GM18520 (cell line): Measurements from ENCODE around the gene CYP4Z1.
"Not testable (repeated sequence)": the region's sequence is repeated elsewhere in the genome, so short reads cannot be mapped to it uniquely, and the experiment has no call there.

Source experiments
- ATAC-seq: cut with Tn5 transposase; IDR thresholded peaks from one replicate; pipeline ENCODE4 v1.9.1; 2021; ENCODE audit not compliant: unreplicated experiment

The CYP4Z1 gene

GRCh38 chr1:47067097-47067594 is at the start of gene CYP4Z1:
CYP4Z1 (plus strand) TSS chr1:47067231; CDS start chr1:47067491, 260 bp downstream.
- no peak for ATAC-seq

- no peak for ATAC-seq
Observed at GRCh38 chr1:47021070-47021469, 46.0 kb upstream of the CYP4Z1 start.

- ATAC-seq = no peak
Observed at GRCh38 chr1:47023268-47024140, 43.5 kb upstream of the CYP4Z1 start, which contains the start of gene CYP4X1. CYP4X1 (plus strand) TSS chr1:47023669; CDS start chr1:47023818, 149 bp downstream.

- no peak for ATAC-seq
Observed at GRCh38 chr1:47024141-47024801, 42.8 kb upstream of the CYP4Z1 start.

GRCh38 chr1:47030170-47030805 is 36.7 kb upstream of the CYP4Z1 start:
- no peak for ATAC-seq

- no peak for ATAC-seq
Observed at GRCh38 chr1:47031059-47031458, 36.0 kb upstream of the CYP4Z1 start.

- no peak for ATAC-seq
Observed at GRCh38 chr1:47031585-47031984, 35.4 kb upstream of the CYP4Z1 start.

- ATAC-seq = no peak
Observed at GRCh38 chr1:47036764-47037163, 30.3 kb upstream of the CYP4Z1 start.

- no peak for ATAC-seq
Observed at GRCh38 chr1:47059376-47059775, 7.7 kb upstream of the CYP4Z1 start.

GRCh38 chr1:47069080-47069479 is 2.0 kb downstream of the CYP4Z1 start:
- ATAC-seq = not testable (repeated sequence)

- ATAC-seq = not testable (repeated sequence)
Observed at GRCh38 chr1:47069509-47069908, 2.5 kb downstream of the CYP4Z1 start.

GRCh38 chr1:47089356-47089755 is 22.3 kb downstream of the CYP4Z1 start:
- ATAC-seq = not testable (repeated sequence)

- ATAC-seq = not testable (repeated sequence)
Observed at GRCh38 chr1:47091476-47091875, 24.4 kb downstream of the CYP4Z1 start.

- ATAC-seq = no peak
Observed at GRCh38 chr1:47104816-47105215, 37.8 kb downstream of the CYP4Z1 start.

GRCh38 chr1:47106792-47107191 is 39.8 kb downstream of the CYP4Z1 start:
- no peak for ATAC-seq

GRCh38 chr1:47107851-47108574 is 41.0 kb downstream of the CYP4Z1 start:
- ATAC-seq = not testable (repeated sequence)

- not testable (repeated sequence) for ATAC-seq
Observed at GRCh38 chr1:47109482-47109881, 42.5 kb downstream of the CYP4Z1 start.

GRCh38 chr1:47113178-47113577 is 46.1 kb downstream of the CYP4Z1 start:
- ATAC-seq = no peak

- ATAC-seq = not testable (repeated sequence)
Observed at GRCh38 chr1:47121039-47121438, 54.0 kb downstream of the CYP4Z1 start.

GRCh38 chr1:47124834-47125233 is 57.8 kb downstream of the CYP4Z1 start:
- not testable (repeated sequence) for ATAC-seq

- ATAC-seq = not testable (repeated sequence)
Observed at GRCh38 chr1:47126997-47127396, 60.0 kb downstream of the CYP4Z1 start.
